GM18951 (cell line): ENCODE results near the gene PIK3AP1.

Experiments
- POLR2A ChIP-seq: IDR thresholded peaks from 4 replicates; pipeline ENCODE4 v1.6.1; 2011; ENCODE audit warnings: mild to moderate bottlenecking; ENCODE audit not compliant: insufficient read length, insufficient read depth; ENCODE audit errors: extremely low read depth
- in situ Hi-C: fragments of 300-500 bp; cut with MboI; formaldehyde crosslinking; loops from one replicate; pipeline ENCODE4 v1.12.0; 2022; ENCODE audit warnings: low sequenced_read_pairs, mixed read lengths, inconsistent platforms; ENCODE audit not compliant: unreplicated experiment

The PIK3AP1 gene

DNA sequence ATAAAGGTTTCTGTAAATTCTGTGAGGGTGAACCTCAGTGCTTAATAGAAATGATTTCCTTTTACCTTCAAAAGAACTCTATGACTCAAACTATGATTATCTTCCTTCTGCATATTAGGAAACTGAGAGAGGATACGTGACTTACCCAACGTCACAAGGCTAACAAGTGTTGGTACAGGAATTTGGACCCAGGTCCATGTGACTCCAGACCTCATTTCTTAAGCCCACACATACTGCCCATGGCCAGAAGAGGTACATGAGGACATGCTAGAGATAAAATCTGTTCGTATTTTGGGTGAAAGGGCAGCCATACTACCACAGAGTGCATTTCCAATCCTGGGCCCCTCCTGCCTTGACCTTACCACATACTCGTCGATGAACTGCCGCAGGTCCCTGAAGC lies 72.0 kb downstream of the PIK3AP1 start:
- in situ Hi-C loops, result loop anchor here (10.0 kb wide), 2 partner anchors 97 to 177 kb away; no protein-coding TSS in a partner anchor
- TF ChIP-seq POLR2A, result no peak

DNA sequence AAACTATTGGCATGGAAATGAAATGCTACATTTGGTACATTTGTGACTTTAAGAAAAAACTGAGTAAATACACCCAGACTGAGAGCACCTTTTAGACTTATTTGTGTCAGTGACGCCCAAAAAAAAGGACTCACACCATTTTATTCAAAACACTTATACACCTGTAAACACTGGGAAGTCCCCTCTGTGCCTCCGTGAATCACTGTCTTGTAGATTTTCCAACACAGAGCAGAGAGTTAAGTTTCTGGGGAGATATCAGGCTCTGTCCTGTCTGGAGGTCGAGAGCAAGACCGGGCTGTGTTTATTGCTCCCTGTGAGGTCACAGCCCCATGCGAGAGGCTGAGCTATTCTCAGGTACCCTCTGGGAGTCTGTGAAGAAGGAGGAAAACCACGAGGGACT lies 72.8 kb downstream of the PIK3AP1 start:
- TF ChIP-seq POLR2A, result no peak
- in situ Hi-C loops, result loop anchor here (10.0 kb wide), 2 partner anchors 97 to 177 kb away; no protein-coding TSS in a partner anchor

DNA sequence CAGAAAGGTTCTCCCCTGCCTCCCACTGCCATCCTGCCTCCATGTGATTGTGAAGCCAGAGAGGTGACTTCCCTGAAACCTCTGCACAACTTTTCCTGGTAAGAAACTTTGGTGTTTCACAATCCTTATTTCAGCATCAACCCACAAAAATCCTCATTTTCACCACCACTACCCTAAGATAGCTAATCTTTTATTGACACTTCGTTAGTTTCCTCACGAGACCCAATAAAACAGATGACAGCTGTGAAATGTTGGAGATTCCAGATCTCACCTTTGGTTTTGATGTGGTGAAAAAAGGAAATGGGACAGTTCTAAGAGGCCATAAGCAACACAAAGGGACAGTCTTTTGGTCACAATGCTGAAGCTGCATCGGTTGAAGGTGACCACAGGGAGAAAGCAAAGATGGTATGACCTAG lies 73.6 kb downstream of the PIK3AP1 start:
- in situ Hi-C loops, result loop anchor here (10.0 kb wide), 2 partner anchors 98 to 178 kb away; no protein-coding TSS in a partner anchor
- no peak for TF ChIP-seq POLR2A

DNA sequence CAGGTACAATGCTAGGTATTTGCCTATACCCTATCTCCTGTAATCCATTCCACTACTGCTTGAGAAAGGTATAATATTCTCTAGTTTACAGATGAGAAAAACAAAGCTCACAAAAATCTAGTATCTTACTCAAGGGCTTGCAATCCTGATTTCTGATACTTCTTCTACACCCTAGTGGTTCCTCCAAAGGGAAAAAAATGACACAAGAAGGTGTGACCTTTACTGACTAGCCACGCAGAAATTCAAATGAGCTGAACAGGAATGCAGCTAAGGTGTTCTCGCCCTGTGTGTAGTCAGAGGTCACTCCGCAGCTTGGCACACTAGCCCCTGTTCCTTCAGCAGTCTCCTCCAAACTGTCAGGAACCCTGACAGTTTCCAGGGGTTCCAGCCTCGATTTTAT lies 74.0 kb downstream of the PIK3AP1 start:
- in situ Hi-C loops, result loop anchor here (10.0 kb wide), 2 partner anchors 98 to 178 kb away; no protein-coding TSS in a partner anchor

DNA sequence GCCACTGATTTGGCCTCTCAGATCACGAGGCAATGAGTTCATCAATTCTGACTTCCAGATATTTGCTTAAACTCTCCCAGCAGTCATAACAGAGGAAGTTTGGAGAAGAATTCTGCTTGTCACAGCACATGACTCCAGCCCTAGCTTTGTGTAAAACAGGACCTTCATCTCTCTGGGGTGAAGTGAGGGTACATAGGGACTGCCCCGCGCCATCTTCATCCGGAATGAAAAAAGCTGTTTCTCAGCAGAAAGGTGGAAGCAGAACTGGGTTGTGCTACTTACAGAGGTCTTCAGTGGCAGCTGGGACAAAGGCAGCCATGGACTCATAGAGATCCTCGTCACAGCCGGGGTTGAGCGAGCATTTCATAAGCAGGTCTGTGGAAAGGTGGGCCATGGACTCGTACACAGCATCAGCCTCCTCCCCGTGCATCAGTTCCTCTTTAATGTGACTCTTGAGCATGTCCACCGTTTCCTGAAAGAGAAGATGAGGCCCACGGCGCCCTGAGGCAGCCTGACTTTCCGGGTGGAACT lies 75.1 kb downstream of the PIK3AP1 start:
- in situ Hi-C loops, result loop anchor here (10.0 kb wide), 2 partner anchors 100 to 180 kb away; no protein-coding TSS in a partner anchor
- no peak for TF ChIP-seq POLR2A

More for the DNA sequence above, 74.0 kb downstream of the PIK3AP1 start:
- TF ChIP-seq POLR2A, result no peak

DNA sequence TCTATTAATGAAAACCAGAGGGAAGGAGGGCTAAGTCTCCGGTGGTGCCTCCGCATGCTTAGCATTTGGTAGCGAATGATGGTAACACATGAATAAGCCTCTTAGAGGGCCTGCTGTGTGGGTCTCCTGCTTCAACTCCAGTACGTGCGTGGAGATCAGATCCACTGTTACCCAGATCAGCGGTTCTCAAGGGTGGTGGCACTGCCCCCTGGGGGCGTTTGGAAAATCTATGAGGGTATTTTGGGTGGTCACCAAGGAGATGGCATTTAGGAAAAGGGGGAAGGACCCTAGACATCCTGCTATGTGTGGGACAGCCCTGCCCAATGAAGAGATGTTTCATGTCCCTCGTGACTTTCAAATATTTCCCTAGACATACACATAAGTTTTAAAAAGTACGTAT lies 76.4 kb downstream of the PIK3AP1 start:
- in situ Hi-C loops, result loop anchor here (10.0 kb wide), 2 partner anchors 101 to 181 kb away; no protein-coding TSS in a partner anchor
- no peak for TF ChIP-seq POLR2A

DNA sequence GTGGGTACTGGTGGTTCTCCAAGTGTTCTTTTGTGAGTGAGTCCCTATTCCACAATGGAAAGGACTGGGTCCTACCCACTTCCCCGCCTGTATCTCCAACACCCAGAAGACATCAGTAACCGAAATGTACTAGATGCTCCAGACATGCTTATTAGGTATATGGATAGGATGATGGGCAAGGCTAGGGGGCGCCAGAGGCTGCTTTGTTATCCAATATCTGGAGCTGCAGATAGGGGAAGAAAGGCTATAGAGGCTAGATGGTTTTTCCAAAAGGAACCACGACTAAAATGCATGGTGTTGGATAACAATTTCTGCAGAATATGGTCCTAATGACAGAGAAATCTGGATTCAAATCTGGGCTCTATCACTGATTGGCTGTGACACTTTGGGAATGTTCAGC lies 77.3 kb downstream of the PIK3AP1 start:
- in situ Hi-C loops, result loop anchor here (10.0 kb wide), 2 partner anchors 102 to 182 kb away; no protein-coding TSS in a partner anchor
- no peak for TF ChIP-seq POLR2A

DNA sequence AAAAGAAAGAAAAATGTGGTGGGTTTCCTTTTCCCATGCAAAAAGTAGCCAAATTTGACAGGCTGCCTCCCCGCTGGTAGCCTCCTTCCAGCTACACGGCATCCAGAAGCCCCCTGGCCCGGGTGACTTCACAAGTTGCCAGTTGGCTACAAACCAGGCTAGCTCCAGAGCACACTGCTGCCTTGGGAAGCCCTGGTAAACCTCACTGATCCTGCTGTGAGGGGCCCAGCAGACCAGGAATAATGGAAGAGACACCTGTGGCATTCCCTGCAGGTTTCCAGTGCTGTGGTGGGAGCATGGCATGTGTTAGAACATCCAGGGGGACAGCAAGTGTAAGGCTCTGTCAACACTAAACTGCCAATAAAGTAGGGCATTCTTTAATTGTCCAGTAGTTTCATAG lies 77.8 kb downstream of the PIK3AP1 start:
- in situ Hi-C loops, result loop anchor here (10.0 kb wide), 2 partner anchors 102 to 182 kb away; no protein-coding TSS in a partner anchor
- TF ChIP-seq POLR2A, result no peak

DNA sequence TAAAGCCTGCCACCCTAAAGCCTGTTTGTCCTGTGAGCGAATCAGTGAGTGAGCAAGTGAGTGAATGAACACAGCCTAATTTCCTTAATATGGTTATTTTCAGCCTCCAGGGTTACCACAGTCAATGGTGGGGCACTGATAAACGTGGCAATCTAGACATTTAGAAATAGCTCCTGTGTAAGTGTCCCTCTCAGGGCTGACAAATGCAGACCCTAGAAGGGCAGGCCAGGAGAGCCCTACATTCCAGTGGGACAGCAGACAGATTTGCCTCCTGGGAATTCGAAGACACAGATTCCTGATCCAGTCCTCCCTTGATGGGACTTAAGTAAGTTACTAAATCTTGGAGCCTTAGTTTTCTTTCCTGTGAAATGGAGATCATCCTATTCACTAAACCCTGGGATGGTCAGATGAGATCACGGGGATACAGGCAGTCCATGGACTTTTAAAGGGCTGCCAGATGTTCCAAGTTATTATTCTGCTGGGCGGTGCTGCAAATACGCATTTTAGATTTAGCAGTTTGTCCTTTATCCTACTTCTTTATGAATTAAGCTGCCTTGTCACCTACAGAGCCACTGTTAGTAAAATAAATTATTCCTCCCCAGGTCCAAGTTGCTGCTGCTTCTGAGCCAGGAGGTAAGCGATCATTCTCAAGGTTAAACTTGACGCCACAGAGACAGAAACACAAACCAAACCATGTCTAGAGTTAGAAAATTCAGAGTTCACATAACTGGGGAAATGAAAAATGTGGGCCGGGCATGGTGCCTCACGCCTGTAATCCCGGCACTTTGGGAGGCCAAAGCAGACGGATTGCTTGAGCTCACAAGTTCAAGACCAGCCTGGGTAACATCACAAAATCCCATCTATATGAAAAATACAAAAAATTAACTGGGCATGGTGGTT lies 78.7 kb downstream of the PIK3AP1 start:
- in situ Hi-C loops, result loop anchor here (10.0 kb wide), 2 partner anchors 103 to 183 kb away; no protein-coding TSS in a partner anchor
- no peak for TF ChIP-seq POLR2A

DNA sequence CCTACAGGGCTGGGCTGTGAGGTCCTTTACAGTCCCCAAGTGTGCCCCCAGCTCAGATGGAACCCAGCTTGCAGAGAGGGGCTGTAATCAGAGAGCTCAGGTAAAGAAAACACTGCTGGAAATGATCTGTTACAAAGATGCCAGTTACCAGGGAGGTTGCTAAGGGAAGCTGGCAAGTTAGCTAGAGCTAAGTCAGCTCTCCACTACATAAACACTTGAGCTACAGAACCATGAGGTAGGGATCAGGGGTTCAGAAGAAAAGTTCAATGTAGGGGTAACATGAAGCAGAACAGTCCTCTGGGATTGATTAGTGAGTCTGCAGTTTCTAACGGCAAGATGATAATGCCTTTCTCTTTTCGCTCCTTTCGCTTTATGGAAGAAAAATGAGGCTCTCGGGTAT lies 80.4 kb downstream of the PIK3AP1 start:
- in situ Hi-C loops, result loop anchor here (10.0 kb wide), 2 partner anchors 105 to 185 kb away; no protein-coding TSS in a partner anchor

DNA sequence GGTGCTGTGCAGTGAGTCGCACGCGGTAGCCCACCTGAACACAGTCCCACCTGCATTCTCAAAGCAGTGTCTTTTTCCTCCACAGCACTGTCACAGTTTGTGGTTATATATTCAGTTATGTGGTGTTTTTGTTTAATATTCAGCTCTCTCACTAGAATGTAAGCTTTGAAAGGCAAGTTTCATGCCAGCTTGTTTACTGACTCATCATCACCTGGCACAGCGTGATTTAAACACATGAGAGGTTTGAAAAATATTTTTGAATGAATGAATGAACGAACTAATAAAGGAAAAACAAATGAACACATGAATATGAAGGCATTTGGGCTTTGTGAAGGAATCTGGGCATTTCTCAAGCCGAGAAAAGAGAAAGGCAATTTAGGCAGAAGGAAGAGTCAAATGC lies 81.6 kb downstream of the PIK3AP1 start:
- TF ChIP-seq POLR2A, result no peak
- in situ Hi-C loops, result no loop called here

More for the DNA sequence above, 80.4 kb downstream of the PIK3AP1 start:
- no peak for TF ChIP-seq POLR2A

DNA sequence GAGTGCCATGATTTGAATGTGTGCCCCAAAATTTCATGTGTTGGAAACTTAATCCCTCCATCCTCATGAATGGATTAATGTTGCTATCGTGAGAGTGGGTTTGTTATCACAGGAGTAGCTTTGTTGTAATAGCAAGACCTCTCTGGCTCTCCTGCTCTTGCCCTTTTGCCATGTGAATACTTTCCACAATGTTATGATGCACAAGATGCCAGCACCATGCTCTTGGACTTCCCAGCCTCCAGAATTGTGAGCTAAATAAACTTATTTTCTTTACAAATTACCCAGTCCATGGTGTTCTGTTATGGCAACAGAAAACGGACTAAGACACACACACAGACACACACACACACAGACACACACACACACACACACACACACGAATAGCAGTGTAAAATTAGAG lies 82.2 kb downstream of the PIK3AP1 start:
- no peak for TF ChIP-seq POLR2A
- in situ Hi-C loops, result no loop called here

DNA sequence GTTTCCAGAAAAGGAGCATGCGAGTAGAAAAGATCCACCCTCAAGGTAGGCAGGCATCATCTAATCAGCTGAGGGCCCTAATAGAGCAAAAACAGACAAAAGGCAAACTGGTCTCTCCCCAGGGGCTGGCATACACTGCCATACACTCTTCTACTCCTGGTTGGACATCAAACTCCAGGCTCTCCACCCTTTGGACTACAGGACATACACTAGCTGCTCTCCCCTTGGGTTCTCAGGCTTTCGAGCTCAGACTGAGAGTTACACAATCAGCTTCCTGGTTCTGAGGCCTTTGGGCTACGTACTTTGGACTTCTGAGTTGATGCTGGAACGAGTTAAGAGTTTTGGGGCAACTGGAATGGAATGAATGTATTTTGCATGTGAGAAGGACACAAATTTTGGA lies 82.6 kb downstream of the PIK3AP1 start:
- in situ Hi-C loops, result no loop called here
- TF ChIP-seq POLR2A, result no peak
